Liver (tissue), 3 donors: ENCODE results near the gene BAG3.

Experiments used
- TAF1 ChIP-seq: conservative IDR thresholded peaks from 2 replicates; pipeline ENCODE4 v1.6.1; 2016; ENCODE audit warnings: antibody characterized with exemption, mild to moderate bottlenecking
- TF ChIP-seq, protein P1 (sequence below): fragments of 150-350 bp; IDR thresholded peaks from 2 replicates; pipeline ENCODE4 v1.5.1; 2017; ENCODE audit warnings: improper control_type of control experiment, low read depth, low read length; ENCODE audit not compliant: missing input control
- donor health status: healthy.
- donor health status: healthy.

DNA sequence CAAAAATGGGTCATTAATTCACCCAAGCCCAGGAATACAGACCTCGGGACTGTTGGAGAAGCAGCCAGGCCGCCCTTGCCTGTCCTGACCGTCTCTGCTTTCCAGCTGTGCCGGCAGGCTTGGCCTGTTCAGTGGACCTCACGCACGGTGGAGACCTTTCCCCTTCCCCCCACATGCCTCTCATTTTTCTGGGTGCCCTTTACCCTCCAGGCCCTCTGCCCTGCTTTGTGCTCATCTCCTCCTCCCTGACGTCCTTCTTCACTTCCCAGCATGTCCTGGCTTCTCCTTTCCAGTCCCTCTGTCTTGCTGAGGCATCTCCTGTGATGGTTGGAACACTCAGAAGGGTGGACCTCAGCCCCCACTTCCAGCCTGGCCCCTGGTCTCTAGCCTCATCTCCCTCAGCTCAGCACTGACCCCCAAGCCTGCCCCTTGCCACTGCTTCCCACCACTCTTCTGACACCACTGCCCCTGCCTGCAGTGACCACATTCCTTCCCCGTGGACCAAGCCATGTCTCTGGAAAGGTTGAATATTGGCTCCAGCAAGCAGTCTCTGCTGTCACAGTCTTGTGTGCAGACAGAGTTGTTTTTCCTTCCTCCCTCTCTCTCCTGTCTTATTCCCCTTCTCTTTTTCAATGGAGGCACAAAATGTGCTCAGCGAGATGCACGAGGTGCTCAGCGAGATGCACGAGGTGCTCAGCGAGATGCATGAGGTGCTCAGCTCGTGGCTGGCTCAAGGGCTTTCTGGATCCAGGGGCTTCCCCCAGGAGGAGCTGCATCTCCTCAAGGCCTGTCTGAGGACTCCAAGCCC, 14.9 kb downstream of the BAG3 start:
- TF ChIP-seq, protein P1, sequence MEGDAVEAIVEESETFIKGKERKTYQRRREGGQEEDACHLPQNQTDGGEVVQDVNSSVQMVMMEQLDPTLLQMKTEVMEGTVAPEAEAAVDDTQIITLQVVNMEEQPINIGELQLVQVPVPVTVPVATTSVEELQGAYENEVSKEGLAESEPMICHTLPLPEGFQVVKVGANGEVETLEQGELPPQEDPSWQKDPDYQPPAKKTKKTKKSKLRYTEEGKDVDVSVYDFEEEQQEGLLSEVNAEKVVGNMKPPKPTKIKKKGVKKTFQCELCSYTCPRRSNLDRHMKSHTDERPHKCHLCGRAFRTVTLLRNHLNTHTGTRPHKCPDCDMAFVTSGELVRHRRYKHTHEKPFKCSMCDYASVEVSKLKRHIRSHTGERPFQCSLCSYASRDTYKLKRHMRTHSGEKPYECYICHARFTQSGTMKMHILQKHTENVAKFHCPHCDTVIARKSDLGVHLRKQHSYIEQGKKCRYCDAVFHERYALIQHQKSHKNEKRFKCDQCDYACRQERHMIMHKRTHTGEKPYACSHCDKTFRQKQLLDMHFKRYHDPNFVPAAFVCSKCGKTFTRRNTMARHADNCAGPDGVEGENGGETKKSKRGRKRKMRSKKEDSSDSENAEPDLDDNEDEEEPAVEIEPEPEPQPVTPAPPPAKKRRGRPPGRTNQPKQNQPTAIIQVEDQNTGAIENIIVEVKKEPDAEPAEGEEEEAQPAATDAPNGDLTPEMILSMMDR, result no peak
- no peak for TF ChIP-seq TAF1
